GM12892 (cell line): ENCODE measurements around the gene LRP8. TPM values are rescaled to one million over a fixed set of nuclear protein-coding genes. Genes with fewer than 3 reads are reported as not detected.

Experiments used
- DNase-seq: peaks from one replicate; pipeline ENCODE4 v3.0.0; 2011; ENCODE audit not compliant: insufficient read length
- FAIRE-seq: peaks from 2 replicates; lab custom pipeline; 2011; peaks lifted over from hg19 to GRCh38; lab: Jason Lieb, UNC
- POLR2A ChIP-seq: IDR thresholded peaks from 2 replicates; pipeline ENCODE4 v1.6.1; 2011; ENCODE audit warnings: low read depth, low read length, control low read depth
- POLR2AphosphoS5 ChIP-seq: IDR thresholded peaks from 2 replicates; pipeline ENCODE4 v1.6.1; 2011; ENCODE audit warnings: low read depth, low read length, control low read depth
- TAF1 ChIP-seq: IDR thresholded peaks from 2 replicates; pipeline ENCODE4 v1.6.1; 2011; ENCODE audit warnings: low read depth, mild to moderate bottlenecking, control low read depth, low read length, borderline replicate concordance
- polyA plus RNA-seq: library from polyadenylated mRNA; unstranded; fragments of >200 nt; gene quantifications from one replicate; pipeline ENCODE4 v1.2.1, GENCODE V29; 2012; ENCODE audit warnings: missing spikeins, inconsistent platforms; ENCODE audit not compliant: missing spikeins

LRP8 gene
- polyA plus RNA-seq: 16.3 TPM

DNA sequence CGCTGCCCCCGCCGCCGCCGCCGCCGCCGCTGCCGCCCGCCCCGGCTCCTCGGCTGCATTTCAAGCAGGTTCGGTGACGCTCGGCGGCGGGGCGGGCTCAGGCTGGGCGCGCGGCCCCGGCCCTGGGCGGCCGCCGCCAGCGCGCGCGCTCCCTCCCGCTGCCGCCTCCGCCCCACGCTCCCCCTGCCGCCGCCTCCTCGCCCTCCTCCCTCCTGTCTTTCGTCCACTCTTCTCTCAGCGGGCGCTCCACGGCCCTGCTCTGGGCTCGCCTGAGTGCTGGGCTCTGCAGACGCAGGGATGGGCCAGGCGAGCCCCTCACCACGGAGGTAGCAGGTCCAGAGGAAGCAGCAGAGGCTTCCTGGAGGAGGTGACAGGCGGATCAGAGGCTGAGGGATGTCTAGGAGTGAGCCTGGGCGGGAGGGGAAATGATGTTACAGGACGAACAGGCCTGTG is at the start of gene LRP8:
Gene LRP8, minus strand, starts transcription at position 62 of the 453 bp plus-strand sequence. CDS start 158 bp downstream, outside the sequence.
- no peak; the same call in 1 of the 2 replicates for TF ChIP-seq POLR2AphosphoS5
- 0 out of 2 replicates have a peak, but pooled peaks have one; percentile 12 for TF ChIP-seq TAF1
- 0 out of 2 replicates have a peak, but pooled peaks have one; percentile 22 for TF ChIP-seq POLR2A
- FAIRE-seq (peak; percentile 91), DNase-seq (peak; percentile 94)

DNA sequence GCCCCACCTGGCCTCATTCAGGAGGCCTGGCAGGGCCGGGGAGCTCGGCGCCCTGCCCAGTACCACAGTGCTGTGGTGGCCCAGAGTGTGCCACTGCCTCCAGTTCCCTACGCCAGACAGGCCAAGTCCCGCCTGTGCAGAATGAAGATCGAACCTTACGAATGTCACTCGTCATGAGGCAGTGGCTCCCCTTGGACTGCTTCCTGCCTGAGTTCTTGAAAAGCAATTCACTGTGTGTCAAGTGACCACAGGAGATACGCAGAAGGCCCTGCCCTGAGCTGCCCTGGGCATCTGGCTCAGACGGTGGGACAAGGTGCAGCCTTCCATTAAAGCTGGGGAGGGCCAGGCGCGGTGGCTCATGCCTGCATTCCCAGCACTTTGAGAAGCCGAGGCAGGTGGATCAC is 49.6 kb upstream of the LRP8 start:
- FAIRE-seq (no peak), DNase-seq (no peak)
- TF ChIP-seq POLR2A: no peak
- no peak for TF ChIP-seq POLR2AphosphoS5
- no peak for TF ChIP-seq TAF1

DNA sequence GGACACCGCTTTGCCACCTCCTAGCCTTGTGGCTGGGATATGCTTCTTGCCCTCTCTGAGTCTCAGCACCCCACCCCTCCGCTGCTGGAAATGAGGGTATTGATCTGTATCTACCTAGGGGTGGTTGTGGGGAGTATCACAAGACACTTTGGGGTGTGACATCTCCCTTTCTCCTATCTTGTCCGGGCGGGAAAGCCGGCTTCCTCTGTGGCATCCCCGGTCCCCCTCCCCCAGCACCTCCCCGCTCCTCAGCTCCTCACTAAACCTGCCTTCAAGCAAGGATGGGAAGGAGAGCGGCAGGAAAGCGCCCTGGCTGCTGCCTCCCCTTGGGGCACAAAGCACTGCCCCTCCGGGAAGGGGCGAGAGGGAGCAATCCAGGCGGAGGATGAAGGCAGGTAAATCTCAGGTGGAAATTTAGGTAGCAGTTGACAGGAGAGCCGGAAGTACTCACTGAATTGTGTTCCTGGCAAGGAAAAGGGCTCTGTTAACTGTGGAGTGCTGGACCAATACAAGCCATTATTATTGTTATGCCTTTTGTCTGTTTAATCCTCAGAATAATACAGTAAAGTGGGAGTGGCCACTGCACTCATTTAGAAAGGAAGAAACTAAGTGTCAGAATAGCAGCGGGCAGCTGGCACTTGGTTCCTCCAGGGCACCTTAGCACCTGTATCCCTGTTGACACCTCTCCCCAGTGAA is 49.0 kb upstream of the LRP8 start:
- DNase-seq (no peak), FAIRE-seq (no peak)
- TF ChIP-seq POLR2AphosphoS5 (no peak), POLR2A (no peak), TAF1 (no peak)

DNA sequence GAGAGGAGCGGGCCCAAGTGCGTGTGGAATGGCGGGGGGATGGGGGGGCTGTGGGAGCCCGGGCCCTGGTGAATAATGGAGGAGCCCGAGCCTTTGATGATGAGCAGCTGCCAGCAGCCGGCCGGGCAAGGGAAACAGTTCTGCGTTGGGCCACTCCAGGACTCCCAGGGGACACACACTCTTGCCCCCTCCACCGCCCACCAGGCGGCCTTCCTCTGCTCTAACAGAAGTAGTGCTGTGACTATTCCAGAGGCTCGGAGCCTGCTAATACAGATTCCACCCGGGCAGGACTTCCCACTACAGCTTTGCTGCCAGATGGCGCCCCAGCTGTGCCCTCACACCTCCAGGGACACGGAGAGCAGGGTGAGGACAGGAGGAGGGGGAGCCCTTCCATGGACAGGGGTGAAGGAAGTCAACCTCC is 48.2 kb upstream of the LRP8 start:
- DNase-seq: no peak
- no peak for FAIRE-seq
- TF ChIP-seq TAF1 (no peak), POLR2AphosphoS5 (no peak), POLR2A (no peak)

DNA sequence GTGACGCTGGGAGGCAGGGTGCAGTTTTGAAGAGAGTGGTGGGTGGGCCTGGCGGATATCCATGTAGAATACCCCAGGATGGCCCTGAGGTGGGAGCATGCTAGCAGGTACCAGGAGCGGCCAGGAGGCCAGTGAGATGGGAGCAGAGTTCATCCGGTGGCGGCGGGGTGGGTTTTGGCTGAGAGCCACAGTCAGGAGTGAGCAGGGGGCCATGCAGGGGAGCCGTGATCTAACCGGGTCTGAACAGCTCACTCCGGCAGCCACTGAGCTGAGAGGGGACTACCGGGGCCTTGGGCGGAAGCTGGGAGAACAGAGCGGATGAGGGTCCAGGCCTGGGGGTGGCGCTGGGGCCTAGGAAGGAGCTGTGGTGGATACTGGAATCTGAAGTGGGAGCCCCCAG is 47.6 kb upstream of the LRP8 start:
- no peak for FAIRE-seq
- TF ChIP-seq POLR2A: no peak
- no peak for TF ChIP-seq TAF1
- TF ChIP-seq POLR2AphosphoS5: no peak
- DNase-seq: no peak

DNA sequence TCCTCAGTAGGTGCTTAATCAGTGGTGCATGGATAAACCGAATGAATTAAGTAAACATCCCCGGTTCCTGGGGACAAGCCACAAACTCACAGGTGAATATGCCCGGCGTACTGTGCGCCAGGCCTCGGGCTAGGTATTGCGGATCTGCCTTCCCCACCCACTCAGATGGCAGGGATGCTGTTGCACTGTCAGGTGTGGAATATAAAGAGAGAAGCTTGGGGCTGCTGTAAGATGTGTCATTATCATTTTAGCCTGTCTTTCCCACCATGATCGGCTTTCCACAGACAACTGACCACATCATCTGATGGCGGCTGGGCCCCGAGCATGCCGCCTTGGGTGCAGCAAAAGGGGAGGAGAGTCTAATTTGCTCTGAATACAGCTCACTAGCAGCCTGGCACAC is 45.4 kb upstream of the LRP8 start:
- TF ChIP-seq TAF1: no peak
- TF ChIP-seq POLR2AphosphoS5: no peak
- TF ChIP-seq POLR2A: no peak
- FAIRE-seq (no peak), DNase-seq (no peak)

DNA sequence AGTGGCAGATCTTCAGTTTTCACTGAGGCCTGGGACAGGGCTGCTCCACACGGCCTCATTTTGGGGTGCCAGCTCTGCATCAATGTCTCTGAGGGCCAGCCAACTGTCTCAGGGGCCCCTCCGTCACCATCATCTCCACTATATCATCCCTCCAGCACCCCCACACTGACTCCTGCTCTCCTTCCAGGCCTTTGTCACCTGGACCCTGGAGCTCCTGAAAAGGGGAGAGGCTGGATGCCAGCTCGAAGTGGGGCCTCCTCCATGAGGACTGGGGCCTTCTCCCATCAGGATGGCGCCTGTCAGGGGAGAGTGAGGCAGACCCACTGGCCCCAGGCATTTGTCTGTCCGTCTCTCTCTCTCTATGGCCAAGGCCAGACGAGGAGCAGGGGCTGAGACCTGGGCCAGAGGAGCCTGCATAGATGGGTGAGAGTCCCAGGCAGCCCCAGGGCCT is 44.7 kb upstream of the LRP8 start:
- TF ChIP-seq TAF1 (no peak), POLR2AphosphoS5 (no peak), POLR2A (no peak)
- DNase-seq: no peak
- FAIRE-seq: no peak

DNA sequence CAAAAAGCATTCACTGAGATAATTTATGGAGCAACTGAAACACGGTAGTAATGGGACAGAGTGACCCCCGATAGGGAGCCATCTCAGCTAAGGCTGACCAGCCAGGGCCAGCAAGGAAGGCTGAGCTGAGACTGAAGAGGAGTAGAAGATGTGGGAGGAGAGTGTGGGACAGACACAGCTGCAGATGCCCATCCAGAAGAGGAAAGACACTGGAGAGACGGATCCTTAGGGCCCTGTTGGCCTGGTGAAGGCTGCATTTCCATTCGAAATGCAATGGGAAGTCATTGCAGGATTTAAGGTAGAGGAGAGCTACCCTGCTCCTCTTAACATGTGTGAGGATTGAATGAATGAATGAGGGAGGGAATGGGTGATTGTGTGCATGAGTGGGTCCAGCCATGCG is 44.0 kb upstream of the LRP8 start:
- no peak for FAIRE-seq
- TF ChIP-seq POLR2AphosphoS5 (no peak), TAF1 (no peak), POLR2A (no peak)
- DNase-seq: no peak

DNA sequence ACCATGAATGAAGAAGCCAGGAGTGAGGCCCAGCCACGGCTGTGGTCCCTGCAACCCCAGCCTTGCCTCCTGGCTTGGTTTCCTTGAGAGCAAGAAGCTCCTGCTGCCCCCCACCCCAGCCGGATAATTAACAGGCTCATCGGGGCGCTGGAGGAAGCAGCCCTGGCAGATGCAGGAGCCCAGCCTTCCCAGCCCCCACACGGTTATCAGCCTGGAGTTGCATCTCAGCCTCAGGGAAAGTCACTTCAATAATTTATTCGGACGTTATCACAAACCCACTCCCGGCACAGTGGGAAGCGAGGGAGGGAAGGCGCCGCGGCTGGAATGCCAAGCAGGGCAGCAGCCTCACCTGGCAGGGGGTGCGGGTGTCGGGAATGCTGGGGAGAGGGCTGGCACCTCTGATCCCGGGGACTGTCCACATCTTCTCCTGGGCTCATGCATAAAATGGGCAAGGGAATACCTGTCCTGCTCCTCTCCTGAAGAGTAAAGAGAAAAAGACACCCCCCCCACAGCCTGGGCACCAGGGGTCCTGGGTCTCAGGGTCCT is 43.3 kb upstream of the LRP8 start:
- TF ChIP-seq POLR2A (no peak), TAF1 (no peak), POLR2AphosphoS5 (no peak)
- FAIRE-seq (no peak), DNase-seq (no peak)

DNA sequence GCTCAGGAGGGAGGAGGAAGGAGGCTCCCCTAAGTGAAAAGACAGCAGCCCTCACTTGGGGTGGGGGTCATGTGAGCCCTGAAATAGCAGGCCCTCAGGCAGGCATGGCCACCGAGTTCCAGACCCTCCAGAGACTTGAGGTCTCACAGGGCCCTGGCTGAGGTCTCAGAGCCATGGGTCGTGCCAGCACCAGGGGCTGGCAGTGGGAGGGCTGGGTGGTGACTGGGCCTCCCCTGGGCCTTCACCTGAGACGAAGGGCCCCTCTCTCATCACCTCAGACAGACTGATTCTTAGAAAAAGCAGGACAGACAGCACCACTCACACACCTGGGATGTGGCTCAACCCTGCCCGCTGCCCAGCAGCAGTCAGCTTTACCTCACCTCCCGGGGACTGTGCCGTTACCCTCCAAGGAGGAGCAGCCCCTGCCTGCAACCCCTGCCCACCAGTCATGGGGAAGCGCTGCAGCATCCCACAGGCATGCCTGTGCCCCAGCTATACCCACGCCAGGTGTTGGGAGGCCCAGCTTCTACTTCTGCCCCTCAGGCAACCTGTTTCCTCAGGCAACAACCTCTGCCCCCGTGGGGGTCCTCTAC is 42.6 kb upstream of the LRP8 start:
- DNase-seq (no peak), FAIRE-seq (no peak)
- TF ChIP-seq POLR2AphosphoS5: no peak

DNA sequence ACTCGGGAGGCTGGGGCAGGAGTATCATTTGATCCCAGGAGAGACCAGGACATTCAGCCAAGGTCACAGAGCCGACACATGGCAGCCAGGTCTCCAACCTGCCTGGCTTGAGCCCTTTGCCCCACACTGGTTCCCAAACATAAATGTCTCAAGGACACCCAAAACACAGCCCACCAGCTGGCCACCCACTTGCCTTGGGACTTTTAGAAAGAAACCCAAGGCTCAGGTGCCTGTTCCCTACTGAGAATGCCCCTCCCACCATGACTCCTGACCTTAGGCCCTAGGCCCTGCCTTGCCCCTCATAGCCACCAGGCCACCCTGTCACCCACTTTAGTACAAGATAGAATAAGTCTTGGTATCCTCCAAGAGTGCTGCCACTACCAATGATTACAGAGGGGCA is 41.9 kb upstream of the LRP8 start:
- TF ChIP-seq TAF1 (no peak), POLR2AphosphoS5 (no peak), POLR2A (no peak)
- FAIRE-seq: no peak
- no peak for DNase-seq

DNA sequence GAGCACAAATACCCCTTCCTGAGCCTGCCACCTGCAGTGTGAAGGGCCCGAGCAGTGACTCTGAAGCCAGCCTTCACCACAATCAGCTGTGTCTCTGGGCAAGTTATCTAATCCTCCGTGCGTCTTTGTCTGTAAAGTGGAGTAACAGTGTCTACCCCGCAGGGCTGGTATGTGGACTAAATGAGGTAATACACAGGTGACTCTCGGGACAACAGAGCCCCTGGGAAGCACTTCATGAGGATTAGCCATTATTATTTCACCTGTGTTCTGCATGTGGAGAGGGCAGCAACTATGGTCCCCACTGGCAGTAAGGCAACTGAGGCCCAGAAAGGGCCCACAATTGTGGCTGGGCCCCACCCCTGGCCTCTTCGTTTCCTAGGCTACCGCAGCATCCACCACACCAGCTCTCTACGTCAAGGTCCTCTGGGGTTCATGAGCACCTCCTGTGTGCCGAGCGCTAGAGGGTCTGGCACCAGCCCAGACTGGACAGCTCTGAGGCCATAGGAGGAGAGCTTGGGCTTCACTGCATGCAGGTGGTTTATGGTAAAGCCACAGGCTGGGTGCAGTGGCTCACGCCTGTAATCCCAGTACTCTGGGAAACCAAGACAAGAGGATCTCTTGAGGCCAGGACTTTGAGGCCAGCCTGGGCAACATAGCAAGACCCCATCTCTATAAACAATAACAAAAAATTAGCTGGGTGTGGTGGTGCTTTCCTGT is 41.3 kb upstream of the LRP8 start:
- DNase-seq (no peak), FAIRE-seq (no peak)
- TF ChIP-seq POLR2A: no peak
- TF ChIP-seq POLR2AphosphoS5: no peak
- no peak for TF ChIP-seq TAF1
